Suprapubic skin (tissue), 3 donors: ENCODE data around the gene ZNF280A.

Source experiments
- CTCF ChIP-seq, 2 donors: fragments of 200-600 bp in 1 of 2; fragments of 450-650 bp in 1 of 2; sonication (generic) in 1 of 2; IDR thresholded peaks; one replicate each; pipeline ENCODE4 v1.5.1; 2016 to 2019; ENCODE audit warnings: antibody characterized with exemption in 2 of 2, mild to moderate bottlenecking in 1 of 2, moderate library complexity in 1 of 2
- POLR2AphosphoS5 ChIP-seq, 3 donors: sonication (generic); formaldehyde crosslinking; IDR thresholded peaks; one replicate each; pipeline ENCODE4 v1.6.1; 2017; ENCODE audit warnings: antibody characterized with exemption in 3 of 3

- TF ChIP-seq CTCF (IDR thresholded peaks at IDR 0.05) (no peak), POLR2AphosphoS5 (IDR thresholded peaks at IDR 0.05) (no peak)
Observed at GRCh38 chr22:22526125-22526912, 6.2 kb upstream of the ZNF280A start.
